ENCODE data around the gene LRRFIP1.

LRRFIP1 gene

GRCh38 chr2:237612527-237613357, 14.6 kb upstream of the LRRFIP1 start:
- peaks cover 3% of the 10 kb centered on the region for H3K27me3 ChIP-seq (ENCODE audit: insufficient read depth, poor library complexity, severe bottlenecking)
- H3K27ac ChIP-seq (replicated peaks): no peak overlapping the region
- no peak for DNase-seq (ENCODE audit: low read depth in 1 of 2, low spot score in 1 of 2)
- TF ChIP-seq POLR2AphosphoS5 (IDR thresholded peaks at IDR 0.05; ENCODE audit: low read depth): no peak
- no peak for TF ChIP-seq SPI1 (IDR thresholded peaks at IDR 0.05; ENCODE audit: borderline replicate concordance, low read depth)
- TF ChIP-seq, protein P1, sequence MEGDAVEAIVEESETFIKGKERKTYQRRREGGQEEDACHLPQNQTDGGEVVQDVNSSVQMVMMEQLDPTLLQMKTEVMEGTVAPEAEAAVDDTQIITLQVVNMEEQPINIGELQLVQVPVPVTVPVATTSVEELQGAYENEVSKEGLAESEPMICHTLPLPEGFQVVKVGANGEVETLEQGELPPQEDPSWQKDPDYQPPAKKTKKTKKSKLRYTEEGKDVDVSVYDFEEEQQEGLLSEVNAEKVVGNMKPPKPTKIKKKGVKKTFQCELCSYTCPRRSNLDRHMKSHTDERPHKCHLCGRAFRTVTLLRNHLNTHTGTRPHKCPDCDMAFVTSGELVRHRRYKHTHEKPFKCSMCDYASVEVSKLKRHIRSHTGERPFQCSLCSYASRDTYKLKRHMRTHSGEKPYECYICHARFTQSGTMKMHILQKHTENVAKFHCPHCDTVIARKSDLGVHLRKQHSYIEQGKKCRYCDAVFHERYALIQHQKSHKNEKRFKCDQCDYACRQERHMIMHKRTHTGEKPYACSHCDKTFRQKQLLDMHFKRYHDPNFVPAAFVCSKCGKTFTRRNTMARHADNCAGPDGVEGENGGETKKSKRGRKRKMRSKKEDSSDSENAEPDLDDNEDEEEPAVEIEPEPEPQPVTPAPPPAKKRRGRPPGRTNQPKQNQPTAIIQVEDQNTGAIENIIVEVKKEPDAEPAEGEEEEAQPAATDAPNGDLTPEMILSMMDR (IDR thresholded peaks at IDR 0.05; ENCODE audit: insufficient read depth, low read length): no peak
- TF ChIP-seq GABPA (IDR thresholded peaks at IDR 0.05; ENCODE audit: low read depth): no peak
- TF ChIP-seq REST (IDR thresholded peaks at IDR 0.05; ENCODE audit: insufficient replicate concordance, low read depth): no peak
- no peak overlapping the region for H3K4me3 ChIP-seq (replicated peaks; ENCODE audit: insufficient read depth, low read length)

DNA sequence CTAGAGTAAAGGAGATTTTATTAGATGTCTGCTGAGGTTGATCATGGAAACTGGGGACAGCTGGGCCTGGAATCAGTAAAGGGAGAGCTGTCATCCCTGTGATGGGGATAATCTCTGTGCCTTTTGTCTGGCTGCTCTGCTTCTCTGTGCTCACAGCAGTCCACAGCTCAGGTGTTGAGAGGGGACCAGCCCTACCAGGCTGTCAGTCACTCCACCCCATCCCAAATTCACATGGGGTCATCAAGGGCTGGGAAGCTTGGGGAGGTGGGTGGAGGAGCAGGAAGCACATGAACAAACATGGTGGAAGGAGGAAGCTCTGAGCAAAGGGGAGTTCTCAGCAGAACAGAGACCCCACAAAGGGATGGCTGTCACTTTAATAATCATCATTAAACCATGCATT, 13.7 kb upstream of the LRRFIP1 start:
- H3K4me3 ChIP-seq (replicated peaks; ENCODE audit: insufficient read depth, low read length): no peak overlapping the region
- no peak for DNase-seq (ENCODE audit: low read depth in 1 of 2, low spot score in 1 of 2)
- peaks cover 3% of the 10 kb centered on the region for H3K27me3 ChIP-seq (ENCODE audit: insufficient read depth, poor library complexity, severe bottlenecking)
- H3K27ac ChIP-seq (replicated peaks): no peak overlapping the region
- TF ChIP-seq SPI1 (IDR thresholded peaks at IDR 0.05; ENCODE audit: borderline replicate concordance, low read depth) (no peak), GABPA (IDR thresholded peaks at IDR 0.05; ENCODE audit: low read depth) (no peak), REST (IDR thresholded peaks at IDR 0.05; ENCODE audit: insufficient replicate concordance, low read depth) (no peak), POLR2AphosphoS5 (IDR thresholded peaks at IDR 0.05; ENCODE audit: low read depth) (no peak)
- TF ChIP-seq, protein P1 (IDR thresholded peaks at IDR 0.05; ENCODE audit: insufficient read depth, low read length): no peak

- H3K27ac ChIP-seq (replicated peaks): no peak overlapping the region
- TF ChIP-seq GABPA (IDR thresholded peaks at IDR 0.05; ENCODE audit: low read depth) (no peak), POLR2AphosphoS5 (IDR thresholded peaks at IDR 0.05; ENCODE audit: low read depth) (no peak), REST (IDR thresholded peaks at IDR 0.05; ENCODE audit: insufficient replicate concordance, low read depth) (no peak), SPI1 (IDR thresholded peaks at IDR 0.05; ENCODE audit: borderline replicate concordance, low read depth) (no peak)
- TF ChIP-seq, protein P1 (IDR thresholded peaks at IDR 0.05; ENCODE audit: insufficient read depth, low read length): no peak
- peaks cover 3% of the 10 kb centered on the region for H3K27me3 ChIP-seq (ENCODE audit: insufficient read depth, poor library complexity, severe bottlenecking)
- DNase-seq (ENCODE audit: low read depth in 1 of 2, low spot score in 1 of 2): peak in 1 of 2 experiments; percentile 37
- H3K4me3 ChIP-seq (replicated peaks; ENCODE audit: insufficient read depth, low read length): no peak overlapping the region
These were observed 13.2 kb upstream of the LRRFIP1 start for GRCh38 chr2:237614151-237614720.
